ENCODE results near the gene CHCHD2. TPM values are rescaled to one million over a fixed set of nuclear protein-coding genes. Genes with fewer than 3 reads are reported as not detected.
"Not testable (repeated sequence)": the region's sequence is repeated elsewhere in the genome, so short reads cannot be mapped to it uniquely, and the experiment has no call there.

CHCHD2 gene
- polyA plus RNA-seq (2013, experiment 1 of 2) = 119 TPM
- polyA plus RNA-seq (2013, experiment 2 of 2) = 119 TPM

- Histone ChIP-seq H3K27me3 (ENCODE audit: control insufficient read depth in 3 of 3, insufficient read depth in 3 of 3, low read depth in 1 of 3, low read length in 3 of 3) (no peaks in the 10 kb centered on the region), H2BK12ac (ENCODE audit: low read length) (no peak within 1 kb of the TSS), H4K8ac (ENCODE audit: low read depth, low read length) (no peak within 1 kb of the TSS), H3K23ac (ENCODE audit: low read depth, low read length, poor library complexity) (peak within 1 kb of the TSS; percentile 73), H3K9ac (ENCODE audit: low read depth, low read length, poor library complexity) (peak within 1 kb of the TSS; percentile 63), H4K91ac (ENCODE audit: low read depth, low read length, poor library complexity) (no peak within 1 kb of the TSS), H2BK5ac (ENCODE audit: low read length) (no peak within 1 kb of the TSS), H3K4me1 (ENCODE audit: control insufficient read depth in 2 of 2, insufficient read depth in 1 of 2, low read depth in 1 of 2, low read length in 2 of 2) (no peaks in the 10 kb centered on the region), H3K4me3 (ENCODE audit: low read length in 2 of 2) (peak within 1 kb of the TSS in 1 of 2 donors; percentile 91), H3K79me1 (ENCODE audit: low read depth, low read length) (peaks cover 1% of the 10 kb centered on the region), H3K18ac (ENCODE audit: low read length) (peak within 1 kb of the TSS; percentile 71), H2AK5ac (ENCODE audit: low read depth, low read length) (no peak within 1 kb of the TSS), H3K9me3 (replicated peaks in 1 of 2; ENCODE audit: control insufficient read depth in 2 of 2, insufficient read depth in 1 of 2, low read depth in 1 of 2, low read length in 2 of 2) (no peaks in the 10 kb centered on the region), H2AFZ (ENCODE audit: low read length) (no peak within 1 kb of the TSS), H3K4ac (ENCODE audit: low read length) (no peak within 1 kb of the TSS), H3K4me2 (ENCODE audit: insufficient read depth, low read length, poor library complexity, severe bottlenecking) (peak within 1 kb of the TSS; percentile 45), H3K14ac (ENCODE audit: low read length) (no peak within 1 kb of the TSS), H3K36me3 (replicated peaks in 1 of 2; ENCODE audit: control insufficient read depth in 2 of 2, insufficient read depth in 2 of 2, low read length in 2 of 2) (peaks cover 0 to 5% of the 10 kb centered on the region in 2 donors), H2BK15ac (ENCODE audit: low read length) (no peak within 1 kb of the TSS), H3K27ac (replicated peaks; ENCODE audit: low read length) (no peak within 1 kb of the TSS), H2BK120ac (ENCODE audit: low read depth, low read length) (no peak within 1 kb of the TSS)
- WGBS, 2 donors (ENCODE audit: extremely low coverage in 2 of 2, insufficient read length in 2 of 2, insufficient replicate concordance in 1 of 2) = no CpG with 5 or more reads among the region's 57 CpGs
- peak; percentile 82 for DNase-seq (ENCODE audit: low spot score)
These were observed at the start of gene CHCHD2 for GRCh38 chr7:56106108-56107073. Gene CHCHD2, minus strand, starts transcription at chr7:56106476. Its CDS starts 63 bp downstream, at chr7:56106413.

- H3K79me1 ChIP-seq (ENCODE audit: low read depth, low read length); H3K9ac ChIP-seq (ENCODE audit: low read depth, low read length, poor library complexity); H3K14ac ChIP-seq (ENCODE audit: low read length); H3K4me2 ChIP-seq (ENCODE audit: insufficient read depth, low read length, poor library complexity, severe bottlenecking); H2BK5ac ChIP-seq (ENCODE audit: low read length); H2AK5ac ChIP-seq (ENCODE audit: low read depth, low read length); H4K91ac ChIP-seq (ENCODE audit: low read depth, low read length, poor library complexity); H3K27ac ChIP-seq (replicated peaks; ENCODE audit: low read length); H3K4me1 ChIP-seq (ENCODE audit: control insufficient read depth in 2 of 2, insufficient read depth in 1 of 2, low read depth in 1 of 2, low read length in 2 of 2); H3K18ac ChIP-seq (ENCODE audit: low read length); H2BK12ac ChIP-seq (ENCODE audit: low read length); H3K36me3 ChIP-seq (replicated peaks in 1 of 2; ENCODE audit: control insufficient read depth in 2 of 2, insufficient read depth in 2 of 2, low read length in 2 of 2); H4K8ac ChIP-seq (ENCODE audit: low read depth, low read length); DNase-seq (ENCODE audit: low spot score); H3K9me3 ChIP-seq (replicated peaks in 1 of 2; ENCODE audit: control insufficient read depth in 2 of 2, insufficient read depth in 1 of 2, low read depth in 1 of 2, low read length in 2 of 2); H3K27me3 ChIP-seq (ENCODE audit: control insufficient read depth in 3 of 3, insufficient read depth in 3 of 3, low read depth in 1 of 3, low read length in 3 of 3); H2BK15ac ChIP-seq (ENCODE audit: low read length); H3K23ac ChIP-seq (ENCODE audit: low read depth, low read length, poor library complexity); H2BK120ac ChIP-seq (ENCODE audit: low read depth, low read length); H3K4ac ChIP-seq (ENCODE audit: low read length); H3K4me3 ChIP-seq (ENCODE audit: low read length in 2 of 2): not testable (repeated sequence)
- H2AFZ ChIP-seq (ENCODE audit: low read length) = peak overlapping the region; percentile 72
- WGBS, 2 donors (ENCODE audit: extremely low coverage in 2 of 2, insufficient read length in 2 of 2, insufficient replicate concordance in 1 of 2) = no CpG with 5 or more reads among the region's 2 CpGs
These were observed 24.8 kb upstream of the CHCHD2 start for GRCh38 chr7:56131062-56131461.

GRCh38 chr7:56127241-56127975 lies 21.1 kb upstream of the CHCHD2 start:
- Histone ChIP-seq H3K4me2 (ENCODE audit: insufficient read depth, low read length, poor library complexity, severe bottlenecking) (no peak overlapping the region), H2BK120ac (ENCODE audit: low read depth, low read length) (no peak overlapping the region), H3K18ac (ENCODE audit: low read length) (no peak overlapping the region), H2AFZ (ENCODE audit: low read length) (no peak overlapping the region), H3K4me3 (ENCODE audit: low read length in 2 of 2) (no peak overlapping the region), H3K4me1 (ENCODE audit: control insufficient read depth in 2 of 2, insufficient read depth in 1 of 2, low read depth in 1 of 2, low read length in 2 of 2) (no peaks in the 10 kb centered on the region), H2BK15ac (ENCODE audit: low read length) (no peak overlapping the region), H3K79me1 (ENCODE audit: low read depth, low read length) (no peaks in the 10 kb centered on the region), H4K8ac (ENCODE audit: low read depth, low read length) (no peak overlapping the region), H3K27ac (replicated peaks; ENCODE audit: low read length) (no peak overlapping the region), H4K91ac (ENCODE audit: low read depth, low read length, poor library complexity) (no peak overlapping the region), H3K9ac (ENCODE audit: low read depth, low read length, poor library complexity) (no peak overlapping the region), H3K9me3 (replicated peaks in 1 of 2; ENCODE audit: control insufficient read depth in 2 of 2, insufficient read depth in 1 of 2, low read depth in 1 of 2, low read length in 2 of 2) (peaks cover 0 to 13% of the 10 kb centered on the region in 2 donors), H3K14ac (ENCODE audit: low read length) (no peak overlapping the region), H2BK5ac (ENCODE audit: low read length) (no peak overlapping the region), H3K23ac (ENCODE audit: low read depth, low read length, poor library complexity) (no peak overlapping the region), H3K27me3 (ENCODE audit: control insufficient read depth in 3 of 3, insufficient read depth in 3 of 3, low read depth in 1 of 3, low read length in 3 of 3) (peaks cover 0 to 4% (median 0%) of the 10 kb centered on the region in 3 experiments), H3K4ac (ENCODE audit: low read length) (no peak overlapping the region), H2BK12ac (ENCODE audit: low read length) (no peak overlapping the region), H3K36me3 (replicated peaks in 1 of 2; ENCODE audit: control insufficient read depth in 2 of 2, insufficient read depth in 2 of 2, low read length in 2 of 2) (no peaks in the 10 kb centered on the region), H2AK5ac (ENCODE audit: low read depth, low read length) (no peak overlapping the region)
- no peak for DNase-seq (ENCODE audit: low spot score)
- WGBS, 2 donors (ENCODE audit: extremely low coverage in 2 of 2, insufficient read length in 2 of 2, insufficient replicate concordance in 1 of 2) = no CpG with 5 or more reads among the region's 7 CpGs

- H3K9me3 ChIP-seq (replicated peaks in 1 of 2; ENCODE audit: control insufficient read depth in 2 of 2, insufficient read depth in 1 of 2, low read depth in 1 of 2, low read length in 2 of 2) = peaks cover 0 to 17% of the 10 kb centered on the region in 2 donors
- no peak overlapping the region for H3K4me2 ChIP-seq (ENCODE audit: insufficient read depth, low read length, poor library complexity, severe bottlenecking)
- H2BK12ac ChIP-seq (ENCODE audit: low read length) = no peak overlapping the region
- no peak for DNase-seq (ENCODE audit: low spot score)
- H3K27ac ChIP-seq (replicated peaks; ENCODE audit: low read length) = no peak overlapping the region
- peaks cover 0 to 4% (median 0%) of the 10 kb centered on the region in 3 experiments for H3K27me3 ChIP-seq (ENCODE audit: control insufficient read depth in 3 of 3, insufficient read depth in 3 of 3, low read depth in 1 of 3, low read length in 3 of 3)
- H2AK5ac ChIP-seq (ENCODE audit: low read depth, low read length) = no peak overlapping the region
- no peaks in the 10 kb centered on the region for H3K79me1 ChIP-seq (ENCODE audit: low read depth, low read length)
- H3K9ac ChIP-seq (ENCODE audit: low read depth, low read length, poor library complexity) = no peak overlapping the region
- no peak overlapping the region for H4K91ac ChIP-seq (ENCODE audit: low read depth, low read length, poor library complexity)
- no peaks in the 10 kb centered on the region for H3K36me3 ChIP-seq (replicated peaks in 1 of 2; ENCODE audit: control insufficient read depth in 2 of 2, insufficient read depth in 2 of 2, low read length in 2 of 2)
- no CpG with 5 or more reads among the region's 8 CpGs for WGBS, 2 donors (ENCODE audit: extremely low coverage in 2 of 2, insufficient read length in 2 of 2, insufficient replicate concordance in 1 of 2)
- no peak overlapping the region for H2AFZ ChIP-seq (ENCODE audit: low read length)
- H3K4me3 ChIP-seq (ENCODE audit: low read length in 2 of 2) = no peak overlapping the region
- H4K8ac ChIP-seq (ENCODE audit: low read depth, low read length) = no peak overlapping the region
- no peak overlapping the region for H2BK15ac ChIP-seq (ENCODE audit: low read length)
- H3K4me1 ChIP-seq (ENCODE audit: control insufficient read depth in 2 of 2, insufficient read depth in 1 of 2, low read depth in 1 of 2, low read length in 2 of 2) = no peaks in the 10 kb centered on the region
- H3K23ac ChIP-seq (ENCODE audit: low read depth, low read length, poor library complexity) = no peak overlapping the region
- H2BK5ac ChIP-seq (ENCODE audit: low read length) = no peak overlapping the region
- H3K18ac ChIP-seq (ENCODE audit: low read length) = no peak overlapping the region
- H2BK120ac ChIP-seq (ENCODE audit: low read depth, low read length) = no peak overlapping the region
- no peak overlapping the region for H3K4ac ChIP-seq (ENCODE audit: low read length)
- no peak overlapping the region for H3K14ac ChIP-seq (ENCODE audit: low read length)
These were observed 19.6 kb upstream of the CHCHD2 start for GRCh38 chr7:56125831-56126230.

Measured in neuronal stem cell (in vitro differentiated cells).